ENCODE data around the gene BSCL2.

BSCL2 gene

DNA sequence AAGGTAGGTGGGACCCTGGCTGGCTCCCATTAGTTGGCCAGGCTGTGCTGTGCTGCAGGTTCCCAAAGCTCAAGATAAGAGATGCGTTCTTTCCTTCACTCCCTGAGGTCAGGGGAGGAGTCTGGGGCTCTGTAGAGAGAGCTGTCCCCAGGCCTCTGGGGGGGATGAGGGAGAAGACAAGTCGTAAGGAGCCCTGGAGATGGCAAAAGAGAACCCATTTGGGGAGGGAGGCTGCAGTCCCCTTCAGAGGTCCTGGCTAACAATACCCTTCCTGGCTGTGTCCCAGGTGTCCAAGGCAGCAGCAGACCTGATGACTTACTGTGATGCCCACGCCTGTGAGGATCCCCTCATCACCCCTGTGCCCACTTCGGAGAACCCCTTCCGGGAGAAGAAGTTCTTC is 1.2 kb upstream of the BSCL2 start:
- H4K20me1 ChIP-seq (ENCODE audit: insufficient read depth, low read length, poor library complexity, severe bottlenecking): peaks cover 17% of the 10 kb centered on the region
- no peak overlapping the region for H3K4me3 ChIP-seq (ENCODE audit: low read length, poor library complexity, severe bottlenecking)
- H3K79me2 ChIP-seq (ENCODE audit: insufficient read depth, low read length): peaks cover 4% of the 10 kb centered on the region; the same call in 1 of the 2 replicates
- no peak overlapping the region for H2AFZ ChIP-seq (ENCODE audit: low read length)
- H3K27me3 ChIP-seq (ENCODE audit: insufficient read depth, low read length, poor library complexity, severe bottlenecking): no peaks in the 10 kb centered on the region
- TF ChIP-seq, protein P1, sequence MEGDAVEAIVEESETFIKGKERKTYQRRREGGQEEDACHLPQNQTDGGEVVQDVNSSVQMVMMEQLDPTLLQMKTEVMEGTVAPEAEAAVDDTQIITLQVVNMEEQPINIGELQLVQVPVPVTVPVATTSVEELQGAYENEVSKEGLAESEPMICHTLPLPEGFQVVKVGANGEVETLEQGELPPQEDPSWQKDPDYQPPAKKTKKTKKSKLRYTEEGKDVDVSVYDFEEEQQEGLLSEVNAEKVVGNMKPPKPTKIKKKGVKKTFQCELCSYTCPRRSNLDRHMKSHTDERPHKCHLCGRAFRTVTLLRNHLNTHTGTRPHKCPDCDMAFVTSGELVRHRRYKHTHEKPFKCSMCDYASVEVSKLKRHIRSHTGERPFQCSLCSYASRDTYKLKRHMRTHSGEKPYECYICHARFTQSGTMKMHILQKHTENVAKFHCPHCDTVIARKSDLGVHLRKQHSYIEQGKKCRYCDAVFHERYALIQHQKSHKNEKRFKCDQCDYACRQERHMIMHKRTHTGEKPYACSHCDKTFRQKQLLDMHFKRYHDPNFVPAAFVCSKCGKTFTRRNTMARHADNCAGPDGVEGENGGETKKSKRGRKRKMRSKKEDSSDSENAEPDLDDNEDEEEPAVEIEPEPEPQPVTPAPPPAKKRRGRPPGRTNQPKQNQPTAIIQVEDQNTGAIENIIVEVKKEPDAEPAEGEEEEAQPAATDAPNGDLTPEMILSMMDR (conservative IDR thresholded peaks at IDR 0.05; ENCODE audit: low read length): no peak
- H3K9me3 ChIP-seq (ENCODE audit: insufficient read depth, low read depth, low read length): no peaks in the 10 kb centered on the region
- peaks cover 12% of the 10 kb centered on the region for H3F3A ChIP-seq (ENCODE audit: low read depth)
- peaks cover 13% of the 10 kb centered on the region for H3K4me1 ChIP-seq (ENCODE audit: insufficient read depth, low read length, poor library complexity, severe bottlenecking)
- H3K9ac ChIP-seq (ENCODE audit: low read depth, low read length, poor library complexity, severe bottlenecking): no peak overlapping the region
- peaks cover 56% of the 10 kb centered on the region for H3K36me3 ChIP-seq (ENCODE audit: insufficient read depth, low read length)
- H3K9me2 ChIP-seq (replicated peaks; ENCODE audit: low read depth, low read length): no peaks in the 10 kb centered on the region
- H3K4me2 ChIP-seq (ENCODE audit: low read depth, low read length, poor library complexity, severe bottlenecking): no peak overlapping the region

DNA sequence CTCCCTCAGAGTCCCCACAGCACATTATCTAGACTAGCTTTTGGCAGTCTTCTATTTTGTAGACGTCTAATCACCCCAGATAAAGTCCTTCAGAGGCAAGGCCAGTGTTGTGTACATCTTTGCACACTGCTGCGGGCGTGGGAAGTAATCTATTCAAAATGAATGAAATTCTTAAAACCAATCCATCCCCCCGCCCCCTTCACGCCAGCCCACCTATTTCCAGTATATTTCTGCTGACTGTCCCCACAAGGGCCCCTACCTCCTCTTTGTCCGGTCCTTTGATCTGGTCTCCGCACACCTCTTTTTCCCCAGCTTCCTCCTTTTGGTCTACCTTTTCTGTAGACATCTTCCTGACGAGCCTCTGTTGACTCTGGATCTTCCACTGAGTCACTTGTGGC is 375 bp downstream of the BSCL2 start:
- Histone ChIP-seq H4K20me1 (ENCODE audit: insufficient read depth, low read length, poor library complexity, severe bottlenecking) (peaks cover 9% of the 10 kb centered on the region), H2AFZ (ENCODE audit: low read length) (no peak overlapping the region), H3K4me3 (ENCODE audit: low read length, poor library complexity, severe bottlenecking) (no peak overlapping the region), H3K27me3 (ENCODE audit: insufficient read depth, low read length, poor library complexity, severe bottlenecking) (no peaks in the 10 kb centered on the region), H3K9ac (ENCODE audit: low read depth, low read length, poor library complexity, severe bottlenecking) (no peak overlapping the region), H3K9me2 (replicated peaks; ENCODE audit: low read depth, low read length) (no peaks in the 10 kb centered on the region), H3K4me2 (ENCODE audit: low read depth, low read length, poor library complexity, severe bottlenecking) (no peak overlapping the region), H3K9me3 (ENCODE audit: insufficient read depth, low read depth, low read length) (no peaks in the 10 kb centered on the region), H3F3A (ENCODE audit: low read depth) (peaks cover 6% of the 10 kb centered on the region), H3K79me2 (ENCODE audit: insufficient read depth, low read length) (no peaks in the 10 kb centered on the region), H3K4me1 (ENCODE audit: insufficient read depth, low read length, poor library complexity, severe bottlenecking) (peaks cover 13% of the 10 kb centered on the region), H3K36me3 (ENCODE audit: insufficient read depth, low read length) (peaks cover 42% of the 10 kb centered on the region)
- TF ChIP-seq EZH2phosphoT487 (IDR thresholded peaks at IDR 0.05; ENCODE audit: borderline replicate concordance): no peak
- TF ChIP-seq, protein P1 (conservative IDR thresholded peaks at IDR 0.05; ENCODE audit: low read length): no peak

DNA sequence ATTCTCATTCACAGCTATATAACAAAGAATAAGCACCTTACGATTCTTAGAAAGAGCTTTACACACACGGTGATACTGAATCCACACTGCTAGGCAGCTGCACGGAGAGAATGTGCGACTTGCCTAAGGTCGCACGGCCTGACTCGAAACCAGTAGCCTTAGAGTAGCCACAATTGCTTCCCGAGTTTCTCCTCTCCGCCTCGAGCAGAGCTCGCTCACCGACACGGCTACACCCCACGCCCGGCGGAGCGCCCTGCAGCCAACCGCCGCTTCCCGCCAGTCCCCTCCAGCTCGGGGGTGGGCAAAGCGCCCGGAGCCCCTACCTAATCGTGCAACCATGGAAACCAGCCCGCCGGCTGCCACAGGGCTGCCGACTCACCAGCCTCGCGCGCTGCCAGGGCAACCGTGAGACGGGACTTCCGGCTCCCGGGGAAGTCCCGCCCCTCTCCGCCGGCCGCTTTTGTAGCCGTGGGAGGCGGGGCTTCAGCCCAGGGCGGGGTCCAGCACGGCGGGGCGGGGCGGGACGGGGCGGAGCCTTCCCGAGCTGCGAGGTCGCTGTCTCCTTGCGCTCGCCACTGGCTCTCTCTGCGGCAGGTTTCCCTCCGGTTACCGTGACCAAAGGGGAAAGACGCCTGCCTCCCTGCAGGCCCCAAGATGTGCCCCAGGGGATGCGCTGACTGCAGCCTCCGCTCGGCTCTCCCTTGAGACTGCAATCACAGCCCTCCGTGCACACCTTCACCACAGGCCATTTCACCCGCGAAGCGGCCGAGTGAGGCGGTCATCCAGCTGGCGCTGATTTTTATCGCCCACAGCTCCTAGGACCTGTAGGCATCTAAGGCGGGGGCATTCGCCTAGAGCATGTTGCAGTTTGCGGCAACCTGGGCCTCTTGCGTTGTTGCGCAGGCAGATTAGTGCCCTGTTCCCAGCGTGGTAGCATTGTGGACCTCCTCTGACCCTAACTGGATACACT is 1.1 kb downstream of the BSCL2 start:
- Histone ChIP-seq H3K27me3 (ENCODE audit: insufficient read depth, low read length, poor library complexity, severe bottlenecking) (no peaks in the 10 kb centered on the region), H3K9ac (ENCODE audit: low read depth, low read length, poor library complexity, severe bottlenecking) (peak overlapping the region; percentile 72), H3K4me3 (ENCODE audit: low read length, poor library complexity, severe bottlenecking) (peak overlapping the region; percentile 73), H4K20me1 (ENCODE audit: insufficient read depth, low read length, poor library complexity, severe bottlenecking) (peaks cover 5% of the 10 kb centered on the region), H3K36me3 (ENCODE audit: insufficient read depth, low read length) (peaks cover 36% of the 10 kb centered on the region), H3K9me3 (ENCODE audit: insufficient read depth, low read depth, low read length) (no peaks in the 10 kb centered on the region), H3K4me1 (ENCODE audit: insufficient read depth, low read length, poor library complexity, severe bottlenecking) (peaks cover 13% of the 10 kb centered on the region), H3K4me2 (ENCODE audit: low read depth, low read length, poor library complexity, severe bottlenecking) (peak overlapping the region; percentile 86), H3K9me2 (replicated peaks; ENCODE audit: low read depth, low read length) (no peaks in the 10 kb centered on the region), H2AFZ (ENCODE audit: low read length) (peak overlapping the region; percentile 37), H3F3A (ENCODE audit: low read depth) (peaks cover 6% of the 10 kb centered on the region), H3K79me2 (ENCODE audit: insufficient read depth, low read length) (no peaks in the 10 kb centered on the region)
- TF ChIP-seq, protein P1 (conservative IDR thresholded peaks at IDR 0.05; ENCODE audit: low read length): no peak
- TF ChIP-seq EZH2phosphoT487 (IDR thresholded peaks at IDR 0.05; ENCODE audit: borderline replicate concordance): no peak
